Mesendoderm (in vitro differentiated cells): ENCODE data around the gene ADGRA1.

ENCODE experiments used
- DNase-seq: peaks from one replicate; pipeline ENCODE4 v3.0.0; 2013
- H2AK5ac ChIP-seq: 2 replicates; pipeline ENCODE4 v1.6.1; 2013; ENCODE audit warnings: low read length, inconsistent platforms
- H2BK120ac ChIP-seq: 2 replicates; pipeline ENCODE4 v1.6.1; 2013; ENCODE audit warnings: low read depth, mild to moderate bottlenecking, low read length, moderate library complexity, mixed read lengths
- H2BK15ac ChIP-seq: replicated peaks from 2 replicates; pipeline ENCODE4 v1.6.1; 2013; ENCODE audit warnings: low read depth, mild to moderate bottlenecking, moderate library complexity
- H2BK5ac ChIP-seq: 2 replicates; pipeline ENCODE4 v1.6.1; 2013; ENCODE audit warnings: low read length, inconsistent platforms
- H3K18ac ChIP-seq: 2 replicates; pipeline ENCODE4 v1.6.1; 2013; ENCODE audit warnings: mild to moderate bottlenecking, low read length, mixed read lengths
- H3K23ac ChIP-seq: one replicate; pipeline ENCODE4 v1.6.1; 2013; ENCODE audit warnings: low read length
- H3K27ac ChIP-seq: 2 replicates; pipeline ENCODE4 v1.5.1; 2013; ENCODE audit warnings: low read depth, mild to moderate bottlenecking, inconsistent platforms, low read length, moderate library complexity
- H3K27me3 ChIP-seq: 2 replicates; pipeline ENCODE4 v1.6.1; 2013; ENCODE audit warnings: low read length, control low read depth, mild to moderate bottlenecking, inconsistent platforms; ENCODE audit not compliant: insufficient read depth, poor library complexity
- H3K36me3 ChIP-seq: 2 replicates; pipeline ENCODE4 v1.6.1; 2013; ENCODE audit warnings: low read length, inconsistent platforms; ENCODE audit not compliant: control insufficient read depth, insufficient read depth
- H3K4ac ChIP-seq: one replicate; pipeline ENCODE4 v1.6.1; 2013; ENCODE audit warnings: low read depth, mild to moderate bottlenecking, low read length, moderate library complexity
- H3K4me1 ChIP-seq: 2 replicates; pipeline ENCODE4 v1.6.1; 2013; ENCODE audit warnings: low read depth, low read length, inconsistent platforms; ENCODE audit not compliant: control insufficient read depth
- H3K4me2 ChIP-seq: 2 replicates; pipeline ENCODE4 v1.6.1; 2013; ENCODE audit warnings: low read length
- H3K4me3 ChIP-seq: 2 replicates; pipeline ENCODE4 v1.5.1; 2013; ENCODE audit warnings: mild to moderate bottlenecking, low read length
- H3K56ac ChIP-seq: one replicate; pipeline ENCODE4 v1.6.1; 2013; ENCODE audit warnings: low read length
- H3K79me1 ChIP-seq: 2 replicates; pipeline ENCODE4 v1.6.1; 2013; ENCODE audit warnings: low read length, inconsistent platforms
- H3K79me2 ChIP-seq: 2 replicates; pipeline ENCODE4 v1.6.1; 2013; ENCODE audit warnings: mild to moderate bottlenecking, low read length; ENCODE audit not compliant: control insufficient read depth, insufficient read depth
- H3K9ac ChIP-seq: 2 replicates; pipeline ENCODE4 v1.6.1; 2013; ENCODE audit warnings: low read length, inconsistent platforms
- H4K5ac ChIP-seq: one replicate; pipeline ENCODE4 v1.6.1; 2013; ENCODE audit warnings: low read length
- H4K8ac ChIP-seq: one replicate; pipeline ENCODE4 v1.6.1; 2013; ENCODE audit warnings: low read depth, mild to moderate bottlenecking, control low read depth, low read length, moderate library complexity
- WGBS: extraction: QIAGEN DNeasy Blood & Tissue Kit; methylation state at CpG from one replicate; pipeline ENCODE4 v1.1.7; 2013; ENCODE audit warnings: low lambda C conversion rate, missing lambda C conversion rate; ENCODE audit not compliant: insufficient coverage; ENCODE audit errors: extremely low coverage; 5-methylcytosine and 5-hydroxymethylcytosine counted together

The ADGRA1 gene

GRCh38 chr10:133060881-133061280 is 26.8 kb upstream of the ADGRA1 start:
- Histone ChIP-seq H2BK120ac (no peak overlapping the region), H3K4ac (no peak overlapping the region), H3K23ac (no peak overlapping the region), H2BK5ac (no peak overlapping the region), H3K56ac (no peak overlapping the region), H3K79me2 (no peaks in the 10 kb centered on the region), H3K4me3 (no peak overlapping the region), H3K36me3 (no peaks in the 10 kb centered on the region), H2AK5ac (no peak overlapping the region), H3K4me2 (no peak overlapping the region), H3K4me1 (no peaks in the 10 kb centered on the region), H4K5ac (no peak overlapping the region), H4K8ac (no peak overlapping the region), H3K27me3 (no peaks in the 10 kb centered on the region), H3K27ac (no peak overlapping the region), H3K9ac (no peak overlapping the region), H2BK15ac (no peak overlapping the region), H3K18ac (no peak overlapping the region), H3K79me1 (no peaks in the 10 kb centered on the region)
- no peak for DNase-seq
- no CpG with 5 or more reads among the region's 12 CpGs for WGBS

DNA sequence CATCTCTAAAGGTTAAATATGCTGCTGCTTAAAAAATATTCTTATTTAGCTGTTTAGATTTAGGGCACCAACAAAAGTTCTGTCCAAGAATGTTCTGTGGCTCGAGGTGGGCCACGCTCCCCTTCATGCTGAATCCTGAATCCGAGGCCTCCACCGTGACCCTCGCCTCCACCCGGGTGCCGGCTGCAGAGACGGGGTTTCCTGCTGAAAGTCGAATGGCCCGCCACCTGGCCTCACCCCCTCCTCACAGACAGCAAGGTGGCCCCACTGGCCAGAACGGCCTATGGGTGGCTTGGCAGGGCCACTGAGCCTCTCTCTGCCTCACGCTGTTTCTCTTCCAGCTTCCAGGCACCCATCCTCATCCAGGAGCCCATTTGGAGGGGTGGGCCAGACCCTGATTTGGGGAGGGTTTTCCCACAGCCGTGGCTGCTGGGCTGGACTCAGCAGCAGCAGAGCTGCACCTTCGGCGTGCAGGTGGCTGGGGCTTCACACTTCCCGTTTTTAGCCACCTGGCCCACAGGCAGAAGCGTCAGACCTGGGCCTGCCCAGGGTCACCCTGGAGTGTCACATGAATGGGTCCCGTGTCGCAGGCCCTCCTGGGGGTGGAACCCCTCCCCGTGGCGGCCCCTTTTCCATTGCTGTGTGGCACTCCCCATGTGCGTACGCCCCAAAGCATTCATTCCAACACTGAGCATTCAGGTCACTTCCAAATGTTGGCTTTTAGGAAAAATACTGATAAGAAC is 26.3 kb upstream of the ADGRA1 start:
- no peak overlapping the region for H2AK5ac ChIP-seq
- H3K18ac ChIP-seq = no peak overlapping the region
- no peak overlapping the region for H3K56ac ChIP-seq
- H3K27ac ChIP-seq = no peak overlapping the region
- no peak overlapping the region for H2BK120ac ChIP-seq
- H3K4me3 ChIP-seq = no peak overlapping the region
- H3K36me3 ChIP-seq = no peaks in the 10 kb centered on the region
- H3K4me1 ChIP-seq = no peaks in the 10 kb centered on the region
- no peak overlapping the region for H3K23ac ChIP-seq
- H2BK5ac ChIP-seq = no peak overlapping the region
- no peak overlapping the region for H3K4ac ChIP-seq
- no CpG with 5 or more reads among the region's 23 CpGs for WGBS
- H3K79me1 ChIP-seq = no peaks in the 10 kb centered on the region
- no peak overlapping the region for H3K9ac ChIP-seq
- DNase-seq = no peak
- no peak overlapping the region for H2BK15ac ChIP-seq
- H3K4me2 ChIP-seq = no peak overlapping the region
- no peak overlapping the region for H4K8ac ChIP-seq
- H3K27me3 ChIP-seq = no peaks in the 10 kb centered on the region
- no peak overlapping the region for H4K5ac ChIP-seq
- H3K79me2 ChIP-seq = no peaks in the 10 kb centered on the region

GRCh38 chr10:133062085-133062484 is 25.6 kb upstream of the ADGRA1 start:
- Histone ChIP-seq H2BK5ac (no peak overlapping the region), H4K8ac (no peak overlapping the region), H3K23ac (no peak overlapping the region), H2AK5ac (no peak overlapping the region), H3K9ac (no peak overlapping the region), H3K27me3 (no peaks in the 10 kb centered on the region), H3K79me1 (no peaks in the 10 kb centered on the region), H3K4me1 (no peaks in the 10 kb centered on the region), H2BK120ac (no peak overlapping the region), H4K5ac (no peak overlapping the region), H3K18ac (no peak overlapping the region), H3K79me2 (no peaks in the 10 kb centered on the region), H3K56ac (no peak overlapping the region), H2BK15ac (no peak overlapping the region), H3K4ac (no peak overlapping the region), H3K36me3 (no peaks in the 10 kb centered on the region), H3K27ac (no peak overlapping the region), H3K4me2 (no peak overlapping the region), H3K4me3 (no peak overlapping the region)
- WGBS = no CpG with 5 or more reads among the region's 23 CpGs
- no peak for DNase-seq

DNA sequence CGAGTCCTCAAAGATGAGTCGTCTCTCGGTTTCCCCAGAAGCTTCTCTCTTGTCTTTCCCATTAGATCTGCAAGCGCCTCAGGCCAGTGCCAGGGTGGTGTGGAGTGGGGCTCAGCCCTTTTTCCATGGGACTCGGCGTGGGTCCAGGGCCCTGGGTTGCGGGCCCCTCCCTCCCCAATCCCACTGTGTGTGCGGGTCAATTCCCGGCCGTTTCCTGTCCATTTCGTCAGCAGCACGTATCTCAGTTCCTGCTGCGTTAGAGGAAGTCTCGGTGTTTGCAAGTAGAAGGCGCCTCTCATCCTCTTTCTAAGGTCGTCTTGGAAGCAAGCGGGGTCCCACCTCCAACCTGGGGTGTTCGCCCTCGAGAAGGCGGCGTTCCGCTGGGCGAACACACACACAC is 25.1 kb upstream of the ADGRA1 start:
- Histone ChIP-seq H2BK15ac (no peak overlapping the region), H3K79me2 (no peaks in the 10 kb centered on the region), H2BK120ac (no peak overlapping the region), H3K36me3 (no peaks in the 10 kb centered on the region), H3K4me1 (no peaks in the 10 kb centered on the region), H3K18ac (no peak overlapping the region), H3K27ac (no peak overlapping the region), H4K8ac (no peak overlapping the region), H3K9ac (no peak overlapping the region), H3K23ac (no peak overlapping the region), H2BK5ac (no peak overlapping the region), H2AK5ac (no peak overlapping the region), H3K4me3 (no peak overlapping the region), H3K79me1 (no peaks in the 10 kb centered on the region), H3K27me3 (no peaks in the 10 kb centered on the region), H3K4me2 (no peak overlapping the region), H3K4ac (no peak overlapping the region), H4K5ac (no peak overlapping the region), H3K56ac (no peak overlapping the region)
- WGBS = no CpG with 5 or more reads among the region's 23 CpGs
- no peak for DNase-seq

- Histone ChIP-seq H3K9ac (no peak overlapping the region), H3K27ac (no peak overlapping the region), H2AK5ac (no peak overlapping the region), H3K4ac (no peak overlapping the region), H3K18ac (no peak overlapping the region), H3K27me3 (no peaks in the 10 kb centered on the region), H3K56ac (no peak overlapping the region), H4K5ac (no peak overlapping the region), H3K79me1 (no peaks in the 10 kb centered on the region), H2BK15ac (no peak overlapping the region), H3K79me2 (no peaks in the 10 kb centered on the region), H3K4me1 (no peaks in the 10 kb centered on the region), H4K8ac (no peak overlapping the region), H2BK120ac (no peak overlapping the region), H3K36me3 (no peaks in the 10 kb centered on the region), H3K4me2 (no peak overlapping the region), H2BK5ac (no peak overlapping the region), H3K4me3 (no peak overlapping the region), H3K23ac (no peak overlapping the region)
- DNase-seq = no peak
- no CpG with 5 or more reads among the region's 26 CpGs for WGBS
Observed at GRCh38 chr10:133067149-133068105, 20.3 kb upstream of the ADGRA1 start.
